ENCODE results near the gene P2RY4. TPM values are rescaled to one million over a fixed set of nuclear protein-coding genes. Genes with fewer than 3 reads are reported as not detected.
"Not testable (repeated sequence)": the region's sequence is repeated elsewhere in the genome, so short reads cannot be mapped to it uniquely, and the experiment has no call there.

Gene P2RY4
- polyA plus RNA-seq, 3 donors = 0.36 TPM; not detected in 2

- no peak for TF ChIP-seq CTCF (IDR thresholded peaks at IDR 0.05)
- no peak overlapping the region for H3K27ac Mint-ChIP-seq
- no peak overlapping the region for H3K9ac ChIP-seq (ENCODE audit: insufficient read depth, low read length, poor library complexity, severe bottlenecking)
- H3K4me2 ChIP-seq (replicated peaks; ENCODE audit: extremely low read depth, low read length, poor library complexity, severe bottlenecking) = no peak overlapping the region
- no peaks in the 10 kb centered on the region for H4K20me1 ChIP-seq (ENCODE audit: insufficient read depth, low read length)
- peaks cover 0 to 2% of the 10 kb centered on the region in 2 donors for H3K27me3 ChIP-seq (ENCODE audit: control insufficient read depth in 2 of 2, insufficient read depth in 2 of 2, low read length in 2 of 2)
- no peak overlapping the region for H3K4me3 Mint-ChIP-seq
- H2AFZ ChIP-seq (ENCODE audit: insufficient read depth, low read depth, low read length, poor library complexity, severe bottlenecking) = no peak overlapping the region
- no peaks in the 10 kb centered on the region for H3K36me3 Mint-ChIP-seq
- H3K27me3 Mint-ChIP-seq (ENCODE audit: low read depth in 3 of 3) = peaks cover 0 to 3% (median 1%) of the 10 kb centered on the region in 3 donors
- H3K4me3 ChIP-seq (replicated peaks in 1 of 3; ENCODE audit: low read depth in 2 of 3, low read length in 3 of 3) = no peak overlapping the region
- H3K36me3 ChIP-seq (replicated peaks in 1 of 2; ENCODE audit: control insufficient read depth in 1 of 2, insufficient read depth in 2 of 2, low read length in 2 of 2) = no peaks in the 10 kb centered on the region
- no peak overlapping the region for H3K27ac ChIP-seq (ENCODE audit: low read depth in 1 of 2, low read length in 2 of 2)
- no peak for DNase-seq
- H3K4me1 ChIP-seq (ENCODE audit: control insufficient read depth in 1 of 2, insufficient read depth in 2 of 2, low read length in 2 of 2) = no peaks in the 10 kb centered on the region
- H3K4me1 Mint-ChIP-seq = no peaks in the 10 kb centered on the region
- H3K9me3 Mint-ChIP-seq = peaks cover 0 to 3% (median 0%) of the 10 kb centered on the region in 7 donors
- WGBS (ENCODE audit: insufficient coverage) = no CpG with 5 or more reads among the region's 6 CpGs
- no peaks in the 10 kb centered on the region for H3K79me2 ChIP-seq (ENCODE audit: insufficient read depth, low read length)
- no peaks in the 10 kb centered on the region for H3K9me3 ChIP-seq (replicated peaks in 1 of 2; ENCODE audit: control insufficient read depth in 1 of 2, insufficient read depth in 1 of 2, low read length in 2 of 2)
- intact Hi-C loops (cut with micrococcal nuclease) = no loop called here
Observed at GRCh38 chrX:70244881-70245280, 15.1 kb downstream of the P2RY4 start.

GRCh38 chrX:70243601-70244000, 16.4 kb downstream of the P2RY4 start:
- H3K36me3 Mint-ChIP-seq; H3K4me3 ChIP-seq (replicated peaks in 1 of 3; ENCODE audit: low read depth in 2 of 3, low read length in 3 of 3); H2AFZ ChIP-seq (ENCODE audit: insufficient read depth, low read depth, low read length, poor library complexity, severe bottlenecking); H3K4me2 ChIP-seq (replicated peaks; ENCODE audit: extremely low read depth, low read length, poor library complexity, severe bottlenecking); H3K27ac ChIP-seq (ENCODE audit: low read depth in 1 of 2, low read length in 2 of 2); H3K4me1 Mint-ChIP-seq; H3K27me3 Mint-ChIP-seq (ENCODE audit: low read depth in 3 of 3); H3K9me3 ChIP-seq (replicated peaks in 1 of 2; ENCODE audit: control insufficient read depth in 1 of 2, insufficient read depth in 1 of 2, low read length in 2 of 2); H3K27ac Mint-ChIP-seq; H3K9me3 Mint-ChIP-seq; H3K4me3 Mint-ChIP-seq; H3K79me2 ChIP-seq (ENCODE audit: insufficient read depth, low read length); H3K9ac ChIP-seq (ENCODE audit: insufficient read depth, low read length, poor library complexity, severe bottlenecking); intact Hi-C loops (cut with micrococcal nuclease); H3K4me1 ChIP-seq (ENCODE audit: control insufficient read depth in 1 of 2, insufficient read depth in 2 of 2, low read length in 2 of 2); DNase-seq; H3K27me3 ChIP-seq (ENCODE audit: control insufficient read depth in 2 of 2, insufficient read depth in 2 of 2, low read length in 2 of 2); H4K20me1 ChIP-seq (ENCODE audit: insufficient read depth, low read length); H3K36me3 ChIP-seq (replicated peaks in 1 of 2; ENCODE audit: control insufficient read depth in 1 of 2, insufficient read depth in 2 of 2, low read length in 2 of 2): not testable (repeated sequence)
- 90% methylated on average over 2 of the region's 5 CpGs for WGBS (ENCODE audit: insufficient coverage)

All from CD14-positive monocyte (primary cell).